OCI-LY7 (cell line): ENCODE data around the gene C9orf78. TPM values are rescaled to one million over a fixed set of nuclear protein-coding genes. Genes with fewer than 3 reads are reported as not detected.

Source experiments
- BruUV-seq: library from RNA; stranded (reverse); fragments of 400-500 nt; replicated peaks from 2 replicates; lab custom pipeline; 2021; lab: Mats Ljungman, UMichigan
- CTCF ChIA-PET: fragments of 300-600 bp; sonication (Branson Sonifier 250); formaldehyde crosslinking; loops from one replicate; lab custom pipeline; 2022; ENCODE audit warnings: antibody characterized with exemption; ENCODE audit not compliant: unreplicated experiment; lab: Charles Lee
- POLR2A ChIA-PET: fragments of 300-600 bp; sonication (Branson Sonifier 250); formaldehyde crosslinking; loops from one replicate; lab custom pipeline; 2022; ENCODE audit warnings: antibody characterized with exemption; lab: Charles Lee
- DNase-seq: peaks from one replicate; pipeline ENCODE4 v3.0.0-alpha.2; 2015; ENCODE audit warnings: low spot score
- H2AFZ ChIP-seq: fragments of 200-600 bp; sonication (generic), shearing (Covaris generic); 2 replicates; pipeline ENCODE4 v1.6.1; 2014; ENCODE audit warnings: mild to moderate bottlenecking, antibody characterized with exemption, low read length, moderate library complexity
- H3K27ac ChIP-seq: fragments of 200-600 bp; sonication (generic); 2 replicates; pipeline ENCODE4 v1.5.1; 2014; ENCODE audit warnings: mixed run types, low read depth, mild to moderate bottlenecking, moderate library complexity, low read length, inconsistent platforms; ENCODE audit not compliant: poor library complexity, severe bottlenecking
- H3K36me3 ChIP-seq: fragments of 200-600 bp; sonication (generic); 2 replicates; pipeline ENCODE4 v1.6.1; 2014; ENCODE audit warnings: mild to moderate bottlenecking, antibody characterized with exemption, low read length, moderate library complexity, mixed read lengths; ENCODE audit not compliant: insufficient read depth
- H3K4me1 ChIP-seq: fragments of 200-600 bp; sonication (generic); 2 replicates; pipeline ENCODE4 v1.5.1; 2014; ENCODE audit warnings: mild to moderate bottlenecking, low read length; ENCODE audit not compliant: insufficient read depth, poor library complexity, severe bottlenecking
- H3K4me2 ChIP-seq: fragments of 200-600 bp; sonication (generic); 2 replicates; pipeline ENCODE4 v1.6.1; 2014; ENCODE audit warnings: mild to moderate bottlenecking, low read length
- H3K4me3 ChIP-seq: fragments of 200-600 bp; sonication (generic); 2 replicates; pipeline ENCODE4 v1.5.1; 2014; ENCODE audit warnings: mild to moderate bottlenecking, low read depth, low read length; ENCODE audit not compliant: poor library complexity, severe bottlenecking
- H3K79me2 ChIP-seq: fragments of 200-600 bp; sonication (generic); 2 replicates; pipeline ENCODE4 v1.6.1; 2016; ENCODE audit warnings: low read depth, mild to moderate bottlenecking, low read length, moderate library complexity, mixed read lengths; ENCODE audit not compliant: insufficient read depth
- H3K9me2 ChIP-seq: fragments of 200-600 bp; sonication (generic); 2 replicates; pipeline ENCODE4 v1.6.1; 2016; ENCODE audit warnings: mild to moderate bottlenecking, low read length, mixed read lengths; ENCODE audit not compliant: insufficient read depth
- H3K9me3 ChIP-seq: fragments of 200-600 bp; sonication (generic); 2 replicates; pipeline ENCODE4 v1.6.1; 2014; ENCODE audit warnings: mild to moderate bottlenecking, mixed run types, low read length, mixed read lengths
- H4K20me1 ChIP-seq: fragments of 200-600 bp; sonication (generic); 2 replicates; pipeline ENCODE4 v1.6.1; 2014; ENCODE audit warnings: mild to moderate bottlenecking, antibody characterized with exemption, low read length, moderate library complexity, mixed read lengths; ENCODE audit not compliant: insufficient read depth
- CTCF ChIP-seq: fragments of 200-600 bp; sonication (generic); conservative IDR thresholded peaks from 2 replicates; pipeline ENCODE4 v1.5.1; 2014; ENCODE audit warnings: mild to moderate bottlenecking, antibody characterized with exemption, low read length, moderate library complexity, mixed read lengths
- EZH2phosphoT487 ChIP-seq: fragments of 200-600 bp; sonication (generic); IDR thresholded peaks from 2 replicates; pipeline ENCODE4 v1.6.1; 2018; ENCODE audit warnings: low read depth, borderline replicate concordance, mild to moderate bottlenecking, mixed run types, antibody characterized with exemption, low read length, moderate library complexity, mixed read lengths
- intact Hi-C: fragments of 100-400 bp; cut with micrococcal nuclease; formaldehyde crosslinking; loops from one replicate; pipeline ENCODE4 v1.10.0; 2022; ENCODE audit not compliant: unreplicated experiment
- total RNA-seq, 2 experiments: library from RNA; depleted of rRNA in 1 of 2; stranded (reverse); fragments of >200 nt in 1 of 2; shearing (Covaris generic) in 1 of 2; gene quantifications; 2 replicates each; pipeline ENCODE4 v1.2.3, GENCODE V29; 2014 to 2022

Gene C9orf78
- total RNA-seq, 2 experiments from 2014 or later: 49.4 to 60.6 TPM

- no TSS peak for BruUV-seq
- H2AFZ ChIP-seq: no peak overlapping the region
- peaks cover 3% of the 10 kb centered on the region; the same call in 1 of the 2 replicates for H4K20me1 ChIP-seq
- H3K9me2 ChIP-seq: no peaks in the 10 kb centered on the region
- peaks cover 9% of the 10 kb centered on the region for H3K79me2 ChIP-seq
- H3K36me3 ChIP-seq: peaks cover 69% of the 10 kb centered on the region
- no peaks in the 10 kb centered on the region for H3K9me3 ChIP-seq
- no peak for DNase-seq
- ChIA-PET POLR2A (no interaction called here), CTCF (no interaction called here)
- intact Hi-C loops: no loop called here
- TF ChIP-seq CTCF (no peak), EZH2phosphoT487 (no peak)
- H3K4me1 ChIP-seq: peaks cover 7% of the 10 kb centered on the region
- H3K4me3 ChIP-seq: no peak overlapping the region
- no peak overlapping the region for H3K27ac ChIP-seq
- H3K4me2 ChIP-seq: no peak overlapping the region
Observed at GRCh38 chr9:129828969-129829368, 6.1 kb downstream of the C9orf78 start.

GRCh38 chr9:129828051-129828450 lies 7.0 kb downstream of the C9orf78 start:
- intact Hi-C loops: no loop called here
- Histone ChIP-seq H3K4me3 (no peak overlapping the region), H3K36me3 (peaks cover 67% of the 10 kb centered on the region), H3K4me2 (no peak overlapping the region), H3K27ac (no peak overlapping the region), H4K20me1 (no peaks in the 10 kb centered on the region), H2AFZ (no peak overlapping the region), H3K4me1 (peaks cover under 1% of the 10 kb centered on the region), H3K9me3 (no peaks in the 10 kb centered on the region), H3K9me2 (no peaks in the 10 kb centered on the region), H3K79me2 (peaks cover 3% of the 10 kb centered on the region; the same call in 1 of the 2 replicates)
- DNase-seq: no peak
- CTCF ChIA-PET: no interaction called here
- TF ChIP-seq EZH2phosphoT487 (no peak), CTCF (no peak)
- no TSS peak for BruUV-seq
- POLR2A ChIA-PET: no interaction called here

GRCh38 chr9:129826759-129827158 lies 8.3 kb downstream of the C9orf78 start:
- no peaks in the 10 kb centered on the region for H3K9me2 ChIP-seq
- peaks cover 65% of the 10 kb centered on the region for H3K36me3 ChIP-seq
- H3K4me3 ChIP-seq: no peak overlapping the region
- H3K27ac ChIP-seq: no peak overlapping the region
- no peak for DNase-seq
- no peak overlapping the region for H3K4me2 ChIP-seq
- BruUV-seq: no TSS peak
- H2AFZ ChIP-seq: no peak overlapping the region
- POLR2A ChIA-PET: no interaction called here
- TF ChIP-seq EZH2phosphoT487 (no peak), CTCF (no peak)
- CTCF ChIA-PET: no interaction called here
- H4K20me1 ChIP-seq: no peaks in the 10 kb centered on the region
- H3K9me3 ChIP-seq: no peaks in the 10 kb centered on the region
- intact Hi-C loops: no loop called here
- H3K79me2 ChIP-seq: peaks cover 13% of the 10 kb centered on the region; the same call in 1 of the 2 replicates
- H3K4me1 ChIP-seq: peaks cover 9% of the 10 kb centered on the region
